GM21737 (cell line): ENCODE data around the gene CDH4.
"Not testable (repeated sequence)": the region's sequence is repeated elsewhere in the genome, so short reads cannot be mapped to it uniquely, and the experiment has no call there.

ENCODE experiments used
- ATAC-seq: cut with Tn5 transposase; IDR thresholded peaks from one replicate; pipeline ENCODE4 v1.9.1; 2021; ENCODE audit warnings: mild to moderate bottlenecking, moderate library complexity; ENCODE audit not compliant: unreplicated experiment

The CDH4 gene

GRCh38 chr20:61983965-61984364 lies 731.9 kb downstream of the CDH4 start:
- no peak for ATAC-seq

- ATAC-seq = not testable (repeated sequence)
These were observed 732.4 kb downstream of the CDH4 start for GRCh38 chr20:61984431-61984830.

GRCh38 chr20:61985096-61985495 lies 733.0 kb downstream of the CDH4 start:
- ATAC-seq = no peak

GRCh38 chr20:61986762-61987321 lies 734.8 kb downstream of the CDH4 start:
- ATAC-seq = no peak

GRCh38 chr20:61988665-61989064 lies 736.6 kb downstream of the CDH4 start:
- ATAC-seq = no peak

GRCh38 chr20:61989741-61990140 lies 737.7 kb downstream of the CDH4 start:
- no peak for ATAC-seq
